IMR-90 (cell line): ENCODE results near the gene AMIGO1. TPM values are rescaled to one million over a fixed set of nuclear protein-coding genes. Genes with fewer than 3 reads are reported as not detected.

Source experiments
- ATAC-seq: fragments of 200-7000 bp; cut with Tn5 transposase; 2 replicates; pipeline ENCODE4 v1.9.1; 2020; ENCODE audit warnings: low read depth, mild to moderate bottlenecking, moderate library complexity
- BruUV-seq: library from RNA; stranded (reverse); fragments of 400-500 nt; replicated peaks from 2 replicates; lab custom pipeline; 2021; lab: Mats Ljungman, UMichigan
- CTCF ChIA-PET: fragments of 300-600 bp; formaldehyde crosslinking; extraction: SDS; loops from one replicate; lab custom pipeline; 2021; ENCODE audit warnings: antibody characterized with exemption; lab: Yijun Ruan, JAX
- POLR2A ChIA-PET: fragments of 300-600 bp; sonication (Branson Sonifier 250); formaldehyde crosslinking; loops from one replicate; lab custom pipeline; 2022; ENCODE audit warnings: antibody characterized with exemption; ENCODE audit not compliant: unreplicated experiment; lab: Charles Lee
- DNase-seq: peaks from one replicate; pipeline ENCODE4 v3.0.0; 2013
- H2AFZ ChIP-seq: replicated peaks from 2 replicates; pipeline ENCODE3; 2013; ENCODE audit warnings: low read length, mild to moderate bottlenecking; ENCODE audit not compliant: poor library complexity
- H2AK5ac ChIP-seq: 2 replicates; pipeline ENCODE4 v1.6.1; 2013; ENCODE audit warnings: low read depth, low read length, inconsistent platforms
- H2AK9ac ChIP-seq: replicated peaks from 2 replicates; pipeline ENCODE3; 2013; ENCODE audit warnings: mild to moderate bottlenecking, low read depth, low read length, moderate library complexity; ENCODE audit not compliant: poor library complexity
- H2BK120ac ChIP-seq: 2 replicates; pipeline ENCODE4 v1.6.1; 2013; ENCODE audit warnings: low read depth, low read length, inconsistent platforms
- H2BK15ac ChIP-seq: 3 replicates; pipeline ENCODE4 v1.6.1; 2013; ENCODE audit warnings: low read depth, low read length, inconsistent platforms
- H2BK20ac ChIP-seq: 2 replicates; pipeline ENCODE4 v1.6.1; 2013; ENCODE audit warnings: low read depth, mild to moderate bottlenecking, inconsistent platforms, low read length, moderate library complexity
- H2BK5ac ChIP-seq: 2 replicates; pipeline ENCODE4 v1.6.1; 2013; ENCODE audit warnings: mild to moderate bottlenecking, low read depth, low read length, inconsistent platforms; ENCODE audit not compliant: poor library complexity, severe bottlenecking
- H3K14ac ChIP-seq: replicated peaks from 2 replicates; pipeline ENCODE4 v1.6.1; 2013; ENCODE audit warnings: low read depth, low read length, inconsistent platforms
- H3K18ac ChIP-seq: 2 replicates; pipeline ENCODE4 v1.6.1; 2013; ENCODE audit warnings: low read depth, low read length, control low read depth
- H3K23ac ChIP-seq: 2 replicates; pipeline ENCODE4 v1.6.1; 2013; ENCODE audit warnings: low read depth, low read length, inconsistent platforms
- H3K27ac ChIP-seq: 2 replicates; pipeline ENCODE4 v1.5.1; 2013; ENCODE audit warnings: mild to moderate bottlenecking, control low read depth, low read length; ENCODE audit not compliant: insufficient read depth
- H3K27me3 ChIP-seq: 2 replicates; pipeline ENCODE4 v1.6.1; 2013; ENCODE audit warnings: low read length; ENCODE audit not compliant: control insufficient read depth, insufficient read depth
- H3K36me3 ChIP-seq: 2 replicates; pipeline ENCODE4 v1.6.1; 2013; ENCODE audit warnings: low read length, mixed read lengths; ENCODE audit not compliant: control insufficient read depth, insufficient read depth
- H3K4ac ChIP-seq: 2 replicates; pipeline ENCODE4 v1.6.1; 2013; ENCODE audit warnings: low read depth, low read length, inconsistent platforms
- H3K4me1 ChIP-seq: 2 replicates; pipeline ENCODE4 v1.6.1; 2013; ENCODE audit warnings: low read length, mixed read lengths; ENCODE audit not compliant: control insufficient read depth, insufficient read depth
- H3K4me2 ChIP-seq: 2 replicates; pipeline ENCODE4 v1.6.1; 2013; ENCODE audit warnings: low read depth, mild to moderate bottlenecking, control low read depth, low read length, moderate library complexity
- H3K4me3 ChIP-seq: 2 replicates; pipeline ENCODE4 v1.5.1; 2013; ENCODE audit warnings: low read depth, mild to moderate bottlenecking, control low read depth, low read length, moderate library complexity; ENCODE audit not compliant: insufficient read depth
- H3K56ac ChIP-seq: 2 replicates; pipeline ENCODE4 v1.6.1; 2013; ENCODE audit warnings: low read length, inconsistent platforms; ENCODE audit not compliant: insufficient read depth; ENCODE audit errors: extremely low read depth
- H3K79me1 ChIP-seq, 2 experiments: 2 replicates each; pipeline ENCODE4 v1.6.1; 2013; ENCODE audit warnings: low read length in 2 of 2, inconsistent platforms in 1 of 2, low read depth in 1 of 2
- H3K9ac ChIP-seq: 2 replicates; pipeline ENCODE4 v1.6.1; 2013; ENCODE audit warnings: low read depth, low read length, control low read depth
- H3K9me1 ChIP-seq: 2 replicates; pipeline ENCODE4 v1.6.1; 2013; ENCODE audit warnings: low read length, inconsistent platforms; ENCODE audit not compliant: insufficient read depth
- H3K9me3 ChIP-seq: 2 replicates; pipeline ENCODE4 v1.6.1; 2013; ENCODE audit warnings: low read length; ENCODE audit not compliant: control insufficient read depth, insufficient read depth
- H4K20me1 ChIP-seq: 2 replicates; pipeline ENCODE4 v1.6.1; 2013; ENCODE audit warnings: low read length, inconsistent platforms; ENCODE audit not compliant: insufficient read depth
- H4K5ac ChIP-seq: 2 replicates; pipeline ENCODE4 v1.6.1; 2013; ENCODE audit warnings: mild to moderate bottlenecking, low read depth, low read length, control low read depth
- H4K8ac ChIP-seq, 2 experiments: 2 replicates each; pipeline ENCODE4 v1.6.1; 2013; ENCODE audit warnings: low read depth in 2 of 2, low read length in 2 of 2, control low read depth in 1 of 2, inconsistent platforms in 1 of 2
- H4K91ac ChIP-seq: 2 replicates; pipeline ENCODE4 v1.6.1; 2013; ENCODE audit warnings: low read depth, low read length, inconsistent platforms; ENCODE audit not compliant: insufficient read depth
- BHLHE40 ChIP-seq: fragments of 150-350 bp; IDR thresholded peaks from 2 replicates; pipeline ENCODE4 v1.6.1; 2016; ENCODE audit warnings: mild to moderate bottlenecking, low read depth, low read length
- CEBPB ChIP-seq: IDR thresholded peaks from 2 replicates; pipeline ENCODE4 v1.6.1; 2012; ENCODE audit warnings: low read depth, low read length, improper control_type of control experiment
- CHD1 ChIP-seq: IDR thresholded peaks from 2 replicates; pipeline ENCODE4 v1.6.1; 2012; ENCODE audit warnings: low read depth, low read length, improper control_type of control experiment
- CTCF ChIP-seq: conservative IDR thresholded peaks from 2 replicates; pipeline ENCODE4 v1.5.1; 2012; ENCODE audit warnings: mild to moderate bottlenecking, low read depth, low read length, improper control_type of control experiment
- ELK1 ChIP-seq: fragments of 150-350 bp; IDR thresholded peaks from 2 replicates; pipeline ENCODE4 v1.6.1; 2016; ENCODE audit warnings: low read depth, mild to moderate bottlenecking, low read length, moderate library complexity, borderline replicate concordance
- MAZ ChIP-seq: IDR thresholded peaks from 2 replicates; pipeline ENCODE4 v1.6.1; 2012; ENCODE audit warnings: low read depth, mild to moderate bottlenecking, low read length, improper control_type of control experiment, moderate library complexity, borderline replicate concordance
- MXI1 ChIP-seq: IDR thresholded peaks from 2 replicates; pipeline ENCODE4 v1.6.1; 2012; ENCODE audit warnings: low read depth, mild to moderate bottlenecking, low read length, moderate library complexity, borderline replicate concordance
- NFE2L2 ChIP-seq: fragments of 150-350 bp; IDR thresholded peaks from 2 replicates; pipeline ENCODE4 v1.6.1; 2016; ENCODE audit warnings: low read depth, mild to moderate bottlenecking, low read length
- POLR2A ChIP-seq: IDR thresholded peaks from 2 replicates; pipeline ENCODE4 v1.6.1; 2012; ENCODE audit warnings: mild to moderate bottlenecking, low read depth, low read length
- RAD21 ChIP-seq: IDR thresholded peaks from 2 replicates; pipeline ENCODE4 v1.6.1; 2012; ENCODE audit warnings: low read length, improper control_type of control experiment
- RCOR1 ChIP-seq: IDR thresholded peaks from 2 replicates; pipeline ENCODE4 v1.6.1; 2012; ENCODE audit warnings: mild to moderate bottlenecking, low read length, improper control_type of control experiment; ENCODE audit not compliant: insufficient replicate concordance
- RFX5 ChIP-seq: IDR thresholded peaks from 2 replicates; pipeline ENCODE4 v1.8.0; 2012; ENCODE audit warnings: low read depth, mild to moderate bottlenecking, low read length, moderate library complexity
- WGBS, 2 experiments: methylation state at CpG; one replicate each; pipeline versions ENCODE4 v1.1.5 to v1.1.7; 2013; ENCODE audit warnings: missing lambda C conversion rate in 2 of 2; ENCODE audit not compliant: insufficient read length in 1 of 2; ENCODE audit errors: extremely low coverage in 2 of 2; 5-methylcytosine and 5-hydroxymethylcytosine counted together
- dilution Hi-C: fragments of 300-500 bp; cut with HindIII; formaldehyde crosslinking; loops from one replicate; pipeline ENCODE4 v1.14.3; 2018; ENCODE audit warnings: low sequenced_read_pairs; ENCODE audit not compliant: unreplicated experiment
- in situ Hi-C: fragments of 300-500 bp; cut with MboI; formaldehyde crosslinking; loops from 3 replicates; pipeline ENCODE4 v1.14.3; 2019; ENCODE audit warnings: low sequenced_read_pairs, inconsistent platforms, mixed read lengths
- intact Hi-C: fragments of 100-400 bp; cut with micrococcal nuclease; formaldehyde crosslinking; loops from 2 replicates; pipeline ENCODE4 v1.10.0; 2022
- polyA plus RNA-seq, 3 experiments: library from polyadenylated mRNA; depleted of rRNA; stranded (reverse); fragments of >200 nt; gene quantifications; 2 replicates each; pipeline ENCODE4 v1.2.3, GENCODE V29; 2012; ENCODE audit warnings: low replicate concordance in 1 of 3
- total RNA-seq: library from RNA; depleted of rRNA; stranded (reverse); fragments of >200 nt; gene quantifications from 2 replicates; pipeline ENCODE4 v1.2.3, GENCODE V29; 2012
- TF ChIP-seq, protein P1 (sequence below): fragments of 150-350 bp; IDR thresholded peaks from 2 replicates; pipeline ENCODE4 v1.6.1; 2017; ENCODE audit warnings: mild to moderate bottlenecking, antibody characterized with exemption, low read length, low read depth

AMIGO1 gene
- total and polyA plus RNA-seq, 2 of the 4 experiments (the other 2 are of a cell fraction) = 1.5 to 1.6 TPM

- H3K36me3 ChIP-seq = no peaks in the 10 kb centered on the region
- DNase-seq = peak; percentile 86
- H3K4me1 ChIP-seq = peaks cover 4% of the 10 kb centered on the region
- in situ Hi-C loops = loop anchor here (5.0 kb wide), 3 partner anchors 76 to 441 kb away; no protein-coding TSS in a partner anchor
- peak overlapping the region; percentile 44; the same call in 1 of the 2 replicates for H2BK20ac ChIP-seq
- peak overlapping the region; percentile 49; the same call in 1 of the 2 replicates for H3K18ac ChIP-seq
- H4K8ac ChIP-seq = peak overlapping the region; percentile 66 to 95
- dilution Hi-C loops = no loop called here
- H3K4ac ChIP-seq = peak overlapping the region; percentile 72
- WGBS, 2 experiments = no CpG with 5 or more reads among the region's 5 CpGs
- ChIA-PET POLR2A (no interaction called here), CTCF (interaction anchor here (0.6 to 2.4 kb wide), 14 partner anchors 9 to 438 kb away, joined by 3 to 30 read pairs (median 4); partner anchors contain the start of genes AHCYL1, AMPD2 and GNAT2)
- peak overlapping the region; percentile 12; the same call in 1 of the 2 replicates for H3K4me3 ChIP-seq
- H2BK15ac ChIP-seq = peak overlapping the region; percentile 32
- H2BK5ac ChIP-seq = peak overlapping the region; percentile 92
- H3K9me3 ChIP-seq = no peaks in the 10 kb centered on the region
- peaks cover 24% of the 10 kb centered on the region; the same call in 1 of the 2 replicates for H4K20me1 ChIP-seq
- H3K9me1 ChIP-seq = no peaks in the 10 kb centered on the region
- peak overlapping the region; percentile 77 for H3K14ac ChIP-seq
- H4K91ac ChIP-seq = peak overlapping the region; percentile 55
- H2BK120ac ChIP-seq = peak overlapping the region; percentile 29; the same call in 1 of the 2 replicates
- H3K79me1 ChIP-seq = peaks cover 10 to 21% of the 10 kb centered on the region in 2 experiments
- H2AK5ac ChIP-seq = peak overlapping the region; percentile 78; the same call in 1 of the 2 replicates
- peak overlapping the region; percentile 59 for H2AK9ac ChIP-seq
- peak overlapping the region; percentile 97 for H3K4me2 ChIP-seq
- peak overlapping the region; percentile 87 for H3K9ac ChIP-seq
- peak overlapping the region; percentile 64 for H3K56ac ChIP-seq
- BruUV-seq = no TSS peak
- H4K5ac ChIP-seq = peak overlapping the region; percentile 98
- peak; percentile 68 for ATAC-seq
- H3K23ac ChIP-seq = peak overlapping the region; percentile 95
- H2AFZ ChIP-seq = peak overlapping the region; percentile 67
- H3K27me3 ChIP-seq = peaks cover 4% of the 10 kb centered on the region; the same call in 1 of the 2 replicates
- peak overlapping the region; percentile 62; the same call in 1 of the 2 replicates for H3K27ac ChIP-seq
- intact Hi-C loops = loop anchor here (1.0 to 5.0 kb wide), 5 partner anchors 94 to 456 kb away; partner anchors contain the start of genes AHCYL1 and CSF1
- no peak for TF ChIP-seq BHLHE40
- peak; percentile 83 for TF ChIP-seq MAZ
- no peak for TF ChIP-seq RCOR1
- no peak for TF ChIP-seq RFX5
- TF ChIP-seq MXI1 = no peak
- TF ChIP-seq NFE2L2 = no peak
- TF ChIP-seq CHD1 = no peak
- TF ChIP-seq, protein P1, sequence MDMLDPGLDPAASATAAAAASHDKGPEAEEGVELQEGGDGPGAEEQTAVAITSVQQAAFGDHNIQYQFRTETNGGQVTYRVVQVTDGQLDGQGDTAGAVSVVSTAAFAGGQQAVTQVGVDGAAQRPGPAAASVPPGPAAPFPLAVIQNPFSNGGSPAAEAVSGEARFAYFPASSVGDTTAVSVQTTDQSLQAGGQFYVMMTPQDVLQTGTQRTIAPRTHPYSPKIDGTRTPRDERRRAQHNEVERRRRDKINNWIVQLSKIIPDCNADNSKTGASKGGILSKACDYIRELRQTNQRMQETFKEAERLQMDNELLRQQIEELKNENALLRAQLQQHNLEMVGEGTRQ = no peak
- TF ChIP-seq ELK1 = no peak
- no peak for TF ChIP-seq CEBPB
- peak; percentile 96 for TF ChIP-seq RAD21
- TF ChIP-seq POLR2A = 0 out of 2 replicates have a peak, but pooled peaks have one; percentile 27
- TF ChIP-seq CTCF = peak; percentile 95
These were observed 37.0 kb upstream of the AMIGO1 start for GRCh38 chr1:109546311-109547109.
